T-helper 1 cell (primary cell): Measurements from ENCODE around the gene AGBL3.
"Not testable (repeated sequence)": the region's sequence is repeated elsewhere in the genome, so short reads cannot be mapped to it uniquely, and the experiment has no call there.

Experiments used
- DNase-seq, 5 donors: peaks; one replicate each; pipeline ENCODE4 v3.0.0-alpha.2; 2012 to 2020

Gene AGBL3

DNA sequence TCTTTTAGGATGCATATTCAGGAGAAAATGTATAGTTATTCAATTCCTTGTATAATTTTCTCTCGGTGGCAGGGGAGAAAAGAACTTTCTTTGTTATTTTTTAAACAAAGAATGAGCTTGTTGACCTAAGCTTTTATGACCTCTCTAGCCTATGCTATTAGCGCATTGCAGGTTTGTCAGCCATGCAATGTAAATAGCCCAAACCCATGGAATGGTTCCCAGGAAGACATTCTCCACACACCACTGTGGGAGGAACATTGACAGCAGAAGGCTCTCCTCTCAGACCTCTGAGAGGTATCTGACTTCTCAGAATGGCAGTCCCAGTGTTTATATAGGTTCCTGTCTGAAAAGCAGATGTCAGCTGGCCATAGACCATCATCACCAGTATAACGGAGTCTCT, 19.6 kb upstream of the AGBL3 start:
- DNase-seq = no peak

DNA sequence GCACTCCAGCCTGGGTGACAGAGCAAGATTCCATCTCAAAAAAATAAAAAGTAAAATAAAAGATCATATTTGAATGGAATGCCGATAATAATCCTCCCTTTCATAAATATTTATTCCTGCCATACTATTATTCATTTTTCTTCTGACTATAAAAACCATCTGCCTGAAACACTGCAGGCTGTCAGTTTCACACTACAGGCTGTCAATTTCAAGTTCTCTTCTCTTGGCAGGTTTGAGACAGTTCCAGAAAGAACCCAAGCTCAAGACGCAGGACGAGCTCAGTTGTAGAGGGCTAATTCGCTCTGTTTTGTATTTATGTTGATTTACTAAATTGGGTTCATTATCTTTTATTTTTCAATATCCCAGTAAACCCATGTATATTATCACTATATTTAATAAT, 18.2 kb upstream of the AGBL3 start:
- no peak for DNase-seq

DNA sequence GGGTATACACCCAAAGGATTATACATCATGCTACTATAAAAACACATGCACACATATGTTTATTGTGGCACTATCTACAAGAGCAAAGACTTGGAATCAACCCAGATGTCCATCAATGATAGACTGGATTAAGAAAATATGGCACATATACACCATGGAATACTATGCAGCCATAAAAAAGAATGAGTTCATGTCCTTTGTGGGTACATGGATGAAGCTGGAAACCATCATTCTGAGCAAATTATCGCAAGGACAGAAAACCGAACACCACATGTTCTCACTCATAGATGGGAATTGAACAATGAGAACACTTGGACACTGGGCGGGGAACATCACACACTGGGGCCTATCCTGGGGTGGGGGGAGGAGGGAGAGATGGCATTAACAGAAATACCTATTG, 4.7 kb upstream of the AGBL3 start:
- not testable (repeated sequence) for DNase-seq

DNA sequence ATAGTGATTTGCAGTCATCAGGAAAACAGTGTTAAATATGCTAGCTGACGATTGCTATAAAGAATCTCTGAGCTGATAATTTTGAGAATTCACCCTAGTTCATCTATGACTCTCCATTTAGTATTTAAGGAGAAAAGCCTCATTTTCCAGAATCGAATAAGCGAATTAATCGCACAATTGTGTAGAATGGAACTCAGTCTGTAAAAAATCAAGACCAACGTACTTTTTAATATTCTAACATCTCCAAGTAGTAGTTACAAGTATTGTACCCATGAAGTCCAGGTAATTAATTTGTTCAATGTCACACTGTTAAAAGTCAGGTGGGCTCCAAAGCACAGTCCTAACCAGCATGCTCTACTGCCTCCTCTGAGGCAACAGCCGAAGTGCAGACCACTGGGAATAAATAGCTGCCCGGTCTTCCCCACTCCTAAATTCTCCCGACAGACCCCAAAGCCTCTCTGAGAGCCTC, 380 bp upstream of the AGBL3 start:
- DNase-seq = no peak

DNA sequence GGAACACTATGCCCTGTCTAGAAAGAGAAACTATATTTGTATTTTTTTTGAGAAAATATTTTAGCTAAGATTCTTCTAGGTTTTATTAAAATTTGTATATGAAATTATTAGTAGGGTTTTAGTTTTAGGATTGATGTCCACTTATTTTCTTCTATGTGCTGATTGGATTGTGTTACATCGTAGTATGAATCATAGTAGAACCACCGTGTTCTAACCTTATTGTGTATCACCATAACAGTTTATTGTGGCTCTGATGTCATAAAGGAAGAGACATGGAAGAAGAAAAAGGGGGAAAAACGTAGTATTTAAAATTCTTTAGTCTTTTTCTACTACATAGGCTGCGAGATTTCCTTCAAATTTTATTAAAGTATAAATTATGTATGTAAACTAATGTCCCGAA, 1.9 kb downstream of the AGBL3 start:
- DNase-seq = no peak

DNA sequence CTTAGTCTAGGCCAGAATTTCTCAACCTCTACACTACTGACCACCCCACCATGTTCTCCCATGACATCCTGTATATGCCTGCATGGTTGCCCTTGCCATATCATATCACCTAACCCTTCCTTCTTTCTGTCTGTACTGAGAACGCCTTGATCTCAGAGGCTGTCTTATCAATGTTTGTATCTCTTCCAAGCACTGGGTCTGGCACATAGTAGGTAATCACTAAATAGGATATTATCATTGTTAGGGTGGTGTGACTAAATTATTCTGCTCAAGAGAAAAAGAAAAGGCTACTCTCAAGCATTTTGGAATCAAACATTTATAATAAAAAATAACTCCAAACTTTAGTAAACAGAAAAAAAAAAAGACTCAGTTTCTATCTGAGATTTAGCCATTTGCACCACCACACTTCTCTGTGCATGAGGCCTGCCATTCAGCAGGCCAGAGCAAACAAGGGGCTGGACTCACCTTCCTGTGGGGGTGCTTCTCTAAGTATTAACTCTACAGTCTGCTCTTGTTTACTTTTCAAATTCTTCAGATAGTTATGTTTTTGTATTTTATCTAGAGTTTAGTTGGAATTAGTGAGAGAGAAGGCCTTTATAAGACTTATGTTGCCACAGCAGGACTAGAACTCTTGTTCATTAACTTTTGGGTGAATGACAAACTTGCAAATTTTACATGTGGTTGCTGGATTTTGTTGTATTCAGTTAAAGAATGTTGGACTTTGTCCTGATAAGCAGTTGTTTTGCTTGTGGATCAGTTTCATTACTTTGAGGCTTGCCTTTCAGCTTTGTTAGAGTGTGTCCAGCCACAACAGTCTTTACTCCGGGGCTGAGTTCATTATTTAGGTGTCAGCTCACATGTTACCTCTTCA, 5.4 kb downstream of the AGBL3 start:
- no peak for DNase-seq

DNA sequence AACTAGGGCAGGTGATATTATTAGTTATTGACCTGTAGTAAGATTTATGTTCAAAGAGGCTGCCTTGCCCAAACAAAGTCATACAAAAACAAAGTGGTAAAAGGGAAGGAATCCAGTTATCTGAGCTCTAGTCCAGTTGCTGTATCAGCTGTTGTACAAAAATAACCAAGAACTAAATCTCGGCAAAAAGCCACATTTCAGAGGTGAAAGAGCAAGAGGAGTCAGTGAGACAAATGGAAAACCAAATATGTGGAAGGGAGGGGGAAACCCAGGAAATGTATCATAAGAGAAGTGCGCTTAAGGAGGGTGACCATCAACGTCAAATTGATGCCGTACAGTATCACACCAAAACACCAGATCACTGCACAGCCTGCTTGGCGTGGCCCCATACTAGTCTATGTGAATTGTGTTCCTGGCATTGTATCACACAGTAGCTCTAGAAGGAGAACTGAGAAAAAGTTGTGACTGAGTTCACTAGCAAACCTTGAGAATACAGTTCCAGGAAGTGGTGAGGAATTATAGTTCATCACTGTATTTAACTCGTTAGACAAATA, 6.4 kb downstream of the AGBL3 start:
- peak in 1 of 5 donors; percentile 8 for DNase-seq

DNA sequence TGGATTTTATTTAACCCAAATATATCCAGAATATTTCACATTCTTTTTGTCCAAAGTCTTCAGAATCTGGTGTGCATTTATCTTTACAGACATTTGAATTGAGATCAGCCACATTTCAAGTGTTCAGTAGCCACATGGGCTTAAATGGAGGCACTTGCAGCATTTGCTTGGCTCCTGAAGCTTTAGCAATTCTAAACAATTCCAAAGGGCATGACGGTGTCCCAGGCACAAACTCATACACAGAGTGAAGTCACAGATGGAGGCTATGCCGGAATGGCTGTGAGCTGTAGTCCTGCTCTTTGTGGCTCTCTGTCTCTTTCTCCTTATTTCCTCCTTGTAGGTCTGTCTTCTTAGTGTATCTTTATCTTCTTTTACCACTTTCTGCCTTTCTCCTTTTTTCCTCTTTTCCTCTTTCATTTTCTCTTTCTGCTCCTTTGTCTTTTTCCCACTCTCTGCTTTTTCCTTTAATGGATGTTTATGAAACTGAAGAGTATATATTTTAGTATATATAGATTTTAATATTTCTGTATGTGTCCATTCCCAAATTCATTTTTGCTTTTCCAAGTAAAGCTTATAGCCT, 7.7 kb downstream of the AGBL3 start:
- DNase-seq = no peak

DNA sequence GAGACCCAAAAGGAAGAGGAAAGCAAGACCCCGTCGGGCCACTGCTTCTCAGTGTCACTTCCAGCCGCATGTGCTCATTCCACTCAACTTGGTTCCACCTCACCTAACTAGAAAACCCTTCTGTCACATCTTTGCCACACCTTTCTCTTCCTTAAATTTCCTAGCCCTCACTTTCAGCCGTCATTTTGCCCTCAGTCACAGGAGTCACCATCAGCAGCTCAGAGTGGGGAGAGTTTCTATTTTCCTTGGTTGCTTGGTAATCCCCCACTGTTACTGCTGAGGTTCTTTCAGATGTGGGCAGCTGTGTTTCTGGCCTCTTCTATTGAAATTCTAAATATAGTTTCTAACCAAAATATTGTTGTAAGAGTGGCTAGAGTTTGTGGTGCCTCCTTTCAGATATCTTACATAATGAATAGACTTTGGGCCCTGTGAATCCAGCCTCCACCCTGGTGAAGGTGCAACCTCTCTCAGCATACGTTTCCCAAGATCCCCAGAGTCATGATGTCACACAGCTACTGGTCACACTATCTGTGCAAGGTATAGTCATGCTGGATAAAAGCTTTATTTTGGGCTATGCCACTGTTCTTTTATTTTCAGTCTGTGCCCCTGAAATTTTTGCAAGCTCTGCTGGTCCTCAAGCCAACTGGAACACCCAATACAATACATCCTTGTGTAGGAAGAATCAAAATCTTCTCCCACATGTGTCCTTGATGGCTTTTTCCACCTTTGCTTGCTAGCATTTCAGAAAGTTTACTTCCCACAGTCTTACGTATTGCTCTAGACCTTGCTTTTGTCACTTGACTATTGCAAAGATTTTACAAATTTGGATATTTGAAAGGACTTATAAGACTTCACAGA, 9.2 kb downstream of the AGBL3 start:
- DNase-seq = no peak

DNA sequence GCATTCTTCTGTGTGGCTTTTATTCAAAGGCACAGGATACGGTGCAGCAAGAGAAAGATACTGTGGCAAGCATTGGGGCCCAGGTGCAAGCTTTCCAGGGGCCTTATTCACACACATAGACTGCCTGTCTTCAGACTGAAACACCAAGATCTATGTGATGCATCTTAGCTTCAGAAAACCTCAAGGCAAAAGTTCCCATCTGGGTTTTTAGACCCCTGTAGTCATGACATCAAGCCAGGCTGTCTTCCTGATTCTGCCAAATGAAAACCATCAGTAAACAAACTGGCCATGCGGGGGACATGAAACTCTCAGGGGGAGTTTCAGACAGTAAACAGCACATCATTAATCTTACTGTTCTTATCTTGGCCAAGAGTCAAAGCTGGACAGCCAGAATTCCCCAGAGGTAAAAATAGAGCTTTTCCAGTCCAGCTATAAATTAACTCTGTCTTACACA, 9.8 kb downstream of the AGBL3 start:
- no peak for DNase-seq

DNA sequence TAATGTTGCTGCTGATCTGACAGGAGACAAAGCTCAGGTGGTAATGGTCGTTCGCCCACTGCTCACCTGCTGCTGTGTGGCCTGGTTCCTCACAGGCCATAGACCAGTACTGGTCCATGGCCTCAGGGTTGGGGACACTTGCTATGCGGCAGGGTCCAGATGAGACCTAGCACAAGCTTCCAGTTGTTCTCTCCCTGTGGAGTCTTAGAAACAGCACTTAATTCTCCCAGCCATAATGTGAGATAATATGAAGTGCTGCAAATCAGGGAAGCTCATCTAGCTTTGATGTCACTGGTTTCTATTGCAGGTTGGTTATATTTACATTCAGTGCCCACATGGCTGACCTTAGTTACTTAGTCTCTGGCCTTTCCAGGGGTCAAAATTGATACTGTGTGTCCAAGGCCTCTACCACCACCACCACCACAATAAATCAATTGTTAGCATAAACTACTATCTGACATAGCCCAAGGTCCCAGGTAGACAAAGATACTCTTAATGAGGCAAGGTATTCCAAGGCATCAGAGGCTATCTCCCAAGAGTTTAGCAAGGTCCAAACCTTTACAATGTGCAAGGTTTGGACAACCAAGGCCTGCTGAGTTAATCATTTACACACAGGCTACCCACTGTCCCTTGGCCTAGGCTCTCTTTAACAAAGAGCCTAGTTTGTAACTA, 11.0 kb downstream of the AGBL3 start:
- DNase-seq = no peak

DNA sequence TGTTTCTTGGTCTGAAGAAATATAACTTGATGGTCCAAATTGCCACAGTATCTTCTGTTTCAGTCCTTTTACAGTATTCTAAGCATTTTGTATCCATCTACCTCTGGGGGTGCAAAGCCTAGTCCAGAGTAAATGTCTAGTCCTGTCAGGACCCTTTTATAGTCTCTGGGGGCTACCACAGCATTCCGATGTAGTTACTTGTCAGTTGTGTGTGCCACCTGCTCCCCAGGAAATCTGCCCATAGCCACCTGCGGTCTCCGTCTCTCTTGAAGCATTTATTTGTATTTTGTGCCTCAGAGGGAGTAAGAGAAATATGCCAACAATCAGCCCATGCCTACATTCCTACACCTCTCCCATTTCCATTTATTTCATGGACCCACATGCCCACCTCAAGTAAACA, 12.8 kb downstream of the AGBL3 start:
- no peak for DNase-seq

DNA sequence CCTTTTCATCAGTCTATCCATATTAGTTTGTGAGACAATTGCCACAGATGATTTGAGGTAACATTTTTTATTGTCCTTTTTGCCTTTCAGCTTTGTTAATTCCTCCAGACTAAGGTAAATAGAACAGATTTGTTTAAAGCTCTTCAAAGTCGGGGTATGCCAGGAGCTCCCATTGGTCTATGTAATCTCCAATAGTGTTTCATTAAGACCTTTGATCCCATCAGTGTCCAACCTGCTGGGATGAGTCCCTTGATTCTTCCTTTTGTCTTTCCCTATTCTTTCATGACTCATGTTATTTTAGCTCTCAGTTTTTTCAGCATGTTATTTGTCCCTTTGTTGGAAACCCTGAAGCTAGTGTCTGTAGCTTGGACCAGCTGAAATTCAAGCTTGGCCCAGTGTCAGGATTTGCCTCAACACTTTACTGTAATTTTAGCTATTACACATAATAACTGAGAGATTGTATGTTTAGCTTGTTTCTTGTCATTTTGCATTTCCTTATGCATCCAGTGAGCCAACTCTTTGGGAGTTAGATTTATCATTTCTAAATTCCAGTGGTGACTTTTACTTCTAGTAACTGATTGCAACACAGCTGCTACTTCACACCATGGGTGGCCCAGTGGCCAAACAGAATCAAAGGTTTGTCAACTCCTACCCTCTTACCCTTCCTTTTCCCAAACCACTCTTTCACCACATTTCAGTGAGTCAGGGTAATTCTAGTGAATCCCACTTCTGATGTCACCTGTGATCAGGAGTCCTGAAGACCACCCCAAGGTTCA, 15.3 kb downstream of the AGBL3 start:
- DNase-seq = no peak

DNA sequence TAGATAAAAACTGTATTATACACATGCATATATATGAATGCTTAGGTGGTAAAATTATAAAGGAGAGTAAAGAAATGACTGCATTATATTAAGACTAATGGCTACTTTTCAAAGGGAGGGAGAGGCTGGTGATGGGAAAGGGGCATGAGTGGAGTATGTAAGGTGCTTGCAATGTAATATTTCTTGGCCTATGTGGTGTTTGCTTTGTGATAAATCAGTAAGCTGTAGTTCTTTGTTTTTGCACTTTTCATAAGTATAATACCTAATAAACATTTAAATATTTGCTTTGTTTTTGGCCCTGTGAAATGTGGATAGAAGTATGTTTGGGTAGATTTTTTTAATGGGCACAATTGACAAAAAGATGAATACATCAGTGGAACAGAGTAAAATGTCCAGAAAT, 25.9 kb downstream of the AGBL3 start:
- no peak for DNase-seq

DNA sequence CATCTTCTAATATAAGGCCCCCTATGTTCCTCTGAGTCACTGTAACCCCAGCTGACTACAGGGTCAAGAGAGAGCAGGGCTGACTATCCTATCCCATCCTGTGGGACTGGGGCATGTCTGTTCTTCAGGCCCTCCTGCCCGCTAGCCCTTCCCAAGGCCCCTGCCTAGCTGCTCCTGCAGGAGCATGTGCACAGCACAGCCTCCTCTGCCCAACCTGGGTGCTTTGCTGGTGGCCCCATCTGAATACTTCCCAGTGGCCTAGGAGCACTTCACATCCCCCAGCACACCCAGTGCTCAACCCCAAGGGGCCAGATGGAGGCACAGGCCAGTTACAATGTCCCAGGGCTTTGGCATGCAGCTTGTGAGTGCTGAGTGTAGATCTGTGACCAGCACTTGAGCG, 37.3 kb downstream of the AGBL3 start:
- no peak for DNase-seq

DNA sequence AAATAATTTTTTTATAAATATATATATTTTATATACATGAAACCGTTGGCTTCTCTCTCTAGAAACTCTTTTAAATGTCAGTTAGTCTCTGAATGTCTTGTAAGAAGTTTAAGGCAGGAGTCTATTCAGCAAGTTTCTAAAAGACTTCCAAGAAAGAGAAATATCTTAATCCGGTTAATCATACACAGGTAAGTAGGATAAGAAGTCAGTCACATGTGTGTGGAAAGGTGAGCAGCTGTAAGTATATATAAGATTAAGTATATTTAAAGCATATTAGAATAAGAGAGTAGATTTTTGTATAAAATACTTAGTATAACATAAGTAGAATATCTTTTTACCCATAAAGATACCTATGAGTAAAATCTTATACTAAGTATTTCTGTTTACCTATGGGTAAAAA, 48.9 kb downstream of the AGBL3 start:
- no peak for DNase-seq

DNA sequence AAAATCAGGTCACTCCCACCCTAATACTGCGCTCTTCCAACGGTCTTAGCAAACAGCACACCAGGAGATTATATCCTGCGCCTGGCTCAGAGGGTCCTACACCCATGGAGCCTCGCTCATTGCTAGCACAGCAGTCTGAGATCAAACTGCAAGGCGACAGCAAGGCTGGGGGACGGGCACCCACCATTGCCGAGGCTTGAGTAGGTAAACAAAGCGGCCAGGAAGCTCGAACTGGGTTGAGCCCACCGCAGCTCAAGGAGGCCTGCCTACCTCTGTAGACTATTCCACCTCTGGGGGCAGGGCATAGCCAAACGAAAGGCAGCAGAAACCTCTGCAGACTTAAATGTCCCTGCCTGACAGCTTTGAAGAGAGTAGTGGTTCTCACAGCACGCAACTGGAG, 80.7 kb downstream of the AGBL3 start:
- DNase-seq = not testable (repeated sequence)

DNA sequence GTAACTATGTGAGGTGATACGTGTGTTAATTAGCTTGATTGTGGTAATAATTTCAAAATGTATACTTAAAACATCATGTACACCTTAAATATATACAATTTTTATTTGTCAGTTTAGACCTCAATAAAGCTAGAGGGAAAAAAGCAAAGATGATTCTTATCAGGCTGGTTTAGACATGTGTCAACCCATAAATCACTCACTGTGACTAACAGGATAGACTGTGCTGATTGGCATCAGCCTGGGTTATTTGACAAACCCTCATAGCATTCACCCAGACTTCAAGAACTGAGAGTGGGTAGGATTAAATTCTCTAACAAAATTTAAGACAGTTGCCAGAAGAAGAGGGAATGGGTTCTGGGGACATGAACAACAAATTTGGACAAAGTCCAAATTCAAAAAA, 87.8 kb downstream of the AGBL3 start:
- DNase-seq = no peak

DNA sequence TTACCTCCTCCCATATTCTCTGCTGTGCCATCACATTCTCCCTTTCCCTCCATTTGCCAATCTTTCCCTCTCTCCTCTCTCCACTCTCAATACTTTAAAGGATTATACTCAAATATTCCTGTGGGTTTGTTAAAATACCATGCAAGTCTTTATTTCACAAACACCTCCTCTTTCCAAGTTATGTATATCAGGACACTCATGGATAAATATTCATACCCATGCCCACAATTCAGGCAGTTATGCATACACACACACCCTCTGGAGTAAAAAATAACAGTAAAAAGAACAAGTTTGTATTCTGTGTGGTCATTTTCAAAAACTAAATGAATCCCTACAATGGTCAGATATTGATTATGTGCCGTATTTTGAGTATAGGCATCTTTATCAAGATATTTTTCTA, 88.2 kb downstream of the AGBL3 start:
- DNase-seq = no peak

DNA sequence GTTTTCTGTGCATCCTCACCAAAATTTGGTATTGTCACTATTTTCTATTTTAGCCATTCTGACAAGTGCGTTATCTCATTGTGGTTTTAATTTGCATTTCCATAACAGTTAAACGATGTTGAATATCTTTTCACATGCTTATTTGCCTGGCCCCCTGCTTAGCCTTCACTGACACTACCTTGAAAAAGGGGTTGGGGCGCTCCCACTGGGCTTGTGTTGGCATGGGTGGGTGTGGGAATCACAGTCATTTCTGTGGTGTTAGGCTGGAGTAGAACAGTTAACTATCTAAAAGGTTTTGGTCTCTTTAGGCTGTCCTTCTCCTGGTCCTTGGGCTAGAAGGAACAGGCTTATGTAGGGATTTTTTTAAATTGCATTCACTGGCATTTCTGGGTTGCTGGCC, 89.4 kb downstream of the AGBL3 start:
- DNase-seq = no peak

DNA sequence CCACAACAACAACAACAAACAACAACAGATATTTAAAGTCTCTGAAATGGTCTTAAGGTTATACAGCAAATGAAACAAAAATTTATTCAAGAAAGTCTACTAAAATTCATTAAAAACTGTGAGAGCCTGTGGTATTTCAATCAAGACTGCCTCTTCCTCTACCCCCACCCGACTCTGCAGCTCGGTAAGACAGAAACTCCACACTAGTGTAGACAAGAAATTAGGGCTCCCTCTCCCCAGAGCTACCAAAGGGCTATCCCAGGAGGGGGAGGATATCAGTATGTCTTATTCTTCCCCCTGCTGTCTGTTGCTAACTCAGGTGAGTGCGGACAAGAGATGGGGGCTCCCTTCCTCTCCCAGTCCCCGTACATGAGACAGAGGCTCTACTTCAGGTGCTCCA, 90.6 kb downstream of the AGBL3 start:
- DNase-seq = no peak

DNA sequence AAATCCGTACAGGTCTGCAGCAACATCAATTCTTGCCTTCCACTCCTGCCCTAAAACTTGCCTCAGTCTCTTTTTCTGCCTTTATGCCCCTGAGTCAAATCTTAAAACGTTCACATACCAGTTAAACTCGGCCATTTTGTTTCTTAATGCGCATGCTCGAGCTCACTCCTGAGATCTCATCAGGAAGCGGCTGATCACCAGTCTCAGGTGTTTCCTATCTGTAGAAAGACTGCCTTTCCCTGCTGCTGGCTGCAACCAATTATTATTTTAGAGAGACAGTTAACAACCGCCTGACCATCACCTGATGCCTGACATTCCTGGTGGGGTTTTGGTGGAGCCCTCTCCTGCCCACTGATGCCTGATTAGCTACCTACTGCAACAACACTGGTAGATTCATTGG, 91.3 kb downstream of the AGBL3 start:
- DNase-seq = no peak
